NT2/D1 (cell line): Measurements from ENCODE around the gene LRRC46.

ENCODE experiments used
- YY1 ChIP-seq: IDR thresholded peaks from 2 replicates; pipeline ENCODE4 v1.6.1; 2011; ENCODE audit not compliant: insufficient read length, insufficient read depth
- ZNF274 ChIP-seq: IDR thresholded peaks from 2 replicates; pipeline ENCODE4 v1.6.1; 2011; ENCODE audit warnings: mild to moderate bottlenecking, low read depth, low read length

DNA sequence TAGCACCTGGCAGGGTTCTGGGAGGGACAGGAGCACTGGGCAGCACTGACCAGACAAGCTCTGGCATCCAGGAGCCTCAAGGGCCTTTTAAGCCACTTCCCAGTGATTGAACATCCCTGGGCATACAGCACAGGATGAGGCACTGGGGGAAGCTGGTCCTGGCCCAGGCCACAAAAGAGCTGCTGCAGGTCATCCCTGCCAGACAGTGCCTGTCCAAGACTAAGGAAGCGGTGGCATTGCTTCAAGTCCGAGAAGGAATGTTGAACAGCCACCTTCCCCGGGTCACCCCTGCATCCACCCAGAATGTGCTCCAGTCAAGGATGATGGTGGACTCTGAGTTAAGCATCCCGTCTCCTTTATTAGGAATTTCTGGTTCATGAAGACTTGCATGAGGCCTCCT is 8.7 kb upstream of the LRRC46 start:
- TF ChIP-seq YY1 (no peak), ZNF274 (no peak)
